ENCODE results near the gene HOXA5.
A peak's percentile ranks its signal among the peaks of the same experiment; 100 is the strongest.

The HOXA5 gene

GRCh38 chr7:27172315-27172774 lies 28.9 kb upstream of the HOXA5 start:
- intact Hi-C loops (cut with DNase I), result no loop called here
- DNase-seq, result peak in 3 of 10 donors; percentile 27 to 51 (median 40)

GRCh38 chr7:27171637-27172314 lies 28.3 kb upstream of the HOXA5 start:
- DNase-seq, result peak in 4 of 10 donors; percentile 6 to 46 (median 21)
- intact Hi-C loops (cut with DNase I), result no loop called here

- DNase-seq, result peak in 4 of 10 donors; percentile 2 to 72 (median 53)
- intact Hi-C loops (cut with DNase I), result no loop called here
Observed at GRCh38 chr7:27171325-27171636, 27.8 kb upstream of the HOXA5 start.

GRCh38 chr7:27170426-27171324 lies 27.2 kb upstream of the HOXA5 start:
- DNase-seq, result no peak
- intact Hi-C loops (cut with DNase I), result no loop called here

GRCh38 chr7:27169658-27170425 lies 26.4 kb upstream of the HOXA5 start:
- intact Hi-C loops (cut with DNase I), result loop anchor here (10.0 kb wide), 1 partner anchor 1275 kb away; no protein-coding TSS in a partner anchor
- DNase-seq, result peak in 3 of 10 donors; percentile 22 to 66 (median 29)

- intact Hi-C loops (cut with DNase I), result loop anchor here (10.0 kb wide), 1 partner anchor 1274 kb away; no protein-coding TSS in a partner anchor
- DNase-seq, result peak in 2 of 10 donors; percentile 58 to 74
Observed at GRCh38 chr7:27168265-27168947, 24.9 kb upstream of the HOXA5 start.

GRCh38 chr7:27167916-27168264 lies 24.4 kb upstream of the HOXA5 start:
- DNase-seq, result no peak
- intact Hi-C loops (cut with DNase I), result loop anchor here (10.0 kb wide), 1 partner anchor 1273 kb away; no protein-coding TSS in a partner anchor

- peak in 2 of 10 donors; percentile 41 to 65 for DNase-seq
- intact Hi-C loops (cut with DNase I), result loop anchor here (10.0 kb wide), 1 partner anchor 1272 kb away; no protein-coding TSS in a partner anchor
Observed at GRCh38 chr7:27166531-27167505, 23.3 kb upstream of the HOXA5 start.

- DNase-seq, result peak in 3 of 10 donors; percentile 31 to 72 (median 33)
- intact Hi-C loops (cut with DNase I), result loop anchor here (10.0 kb wide), 1 partner anchor 1271 kb away; no protein-coding TSS in a partner anchor
Observed at GRCh38 chr7:27165996-27166530, 22.6 kb upstream of the HOXA5 start.

- peak in 4 of 10 donors; percentile 19 to 61 (median 50) for DNase-seq
- intact Hi-C loops (cut with DNase I), result loop anchor here (10.0 kb wide), 1 partner anchor 1271 kb away; no protein-coding TSS in a partner anchor
Observed at GRCh38 chr7:27165089-27165995, 21.9 kb upstream of the HOXA5 start, which contains the start of gene HOXA9. Gene HOXA9 (minus strand): TSS chr7:27165537. CDS start chr7:27165457, 80 bp downstream.

- DNase-seq, result peak in 3 of 10 donors; percentile 47 to 77 (median 51)
- intact Hi-C loops (cut with DNase I), result loop anchor here (5.0 to 10.0 kb wide), 3 partner anchors 497 to 1270 kb away; no protein-coding TSS in a partner anchor
Observed at GRCh38 chr7:27164367-27165088, 21.0 kb upstream of the HOXA5 start.

GRCh38 chr7:27164045-27164366 lies 20.5 kb upstream of the HOXA5 start:
- no peak for DNase-seq
- intact Hi-C loops (cut with DNase I), result loop anchor here (5.0 to 10.0 kb wide), 3 partner anchors 497 to 1269 kb away; no protein-coding TSS in a partner anchor

- intact Hi-C loops (cut with DNase I), result loop anchor here (5.0 to 10.0 kb wide), 3 partner anchors 496 to 1269 kb away; no protein-coding TSS in a partner anchor
- DNase-seq, result peak in 3 of 10 donors; percentile 33 to 59 (median 43)
Observed at GRCh38 chr7:27163288-27164044, 20.0 kb upstream of the HOXA5 start.

GRCh38 chr7:27162561-27163287 lies 19.2 kb upstream of the HOXA5 start:
- no peak for DNase-seq
- intact Hi-C loops (cut with DNase I), result loop anchor here (5.0 to 10.0 kb wide), 3 partner anchors 495 to 1268 kb away; no protein-coding TSS in a partner anchor
